ENCODE measurements around the gene SGMS2.

The SGMS2 gene

GRCh38 chr4:107831140-107831539, 6.4 kb downstream of the SGMS2 start:
- DNase-seq, result no peak

DNA sequence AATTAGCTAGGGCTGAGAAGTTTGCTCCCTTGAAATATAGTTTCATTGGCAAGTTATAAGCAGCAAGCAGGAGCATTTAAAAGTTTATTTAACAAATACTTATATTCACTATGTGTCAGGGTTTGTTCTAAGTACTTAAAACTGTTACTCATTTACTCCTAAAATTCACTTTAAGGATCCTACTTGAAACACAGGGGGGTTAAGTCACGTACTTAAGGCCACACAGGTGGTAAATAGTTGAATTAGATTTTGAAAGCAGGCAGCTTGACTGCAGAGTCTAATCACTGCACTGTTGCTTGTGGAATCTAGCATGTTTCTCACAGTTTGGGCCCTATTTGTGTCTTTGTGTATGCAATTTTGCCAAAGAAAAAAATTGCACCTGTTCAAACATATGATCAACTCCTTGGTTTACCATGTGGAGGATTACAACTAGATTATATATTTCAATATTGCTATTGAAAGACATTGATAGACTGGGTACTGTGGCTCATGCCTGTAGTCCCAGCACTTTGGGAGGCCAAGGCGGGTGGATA, 7.6 kb downstream of the SGMS2 start:
- DNase-seq, result no peak

DNA sequence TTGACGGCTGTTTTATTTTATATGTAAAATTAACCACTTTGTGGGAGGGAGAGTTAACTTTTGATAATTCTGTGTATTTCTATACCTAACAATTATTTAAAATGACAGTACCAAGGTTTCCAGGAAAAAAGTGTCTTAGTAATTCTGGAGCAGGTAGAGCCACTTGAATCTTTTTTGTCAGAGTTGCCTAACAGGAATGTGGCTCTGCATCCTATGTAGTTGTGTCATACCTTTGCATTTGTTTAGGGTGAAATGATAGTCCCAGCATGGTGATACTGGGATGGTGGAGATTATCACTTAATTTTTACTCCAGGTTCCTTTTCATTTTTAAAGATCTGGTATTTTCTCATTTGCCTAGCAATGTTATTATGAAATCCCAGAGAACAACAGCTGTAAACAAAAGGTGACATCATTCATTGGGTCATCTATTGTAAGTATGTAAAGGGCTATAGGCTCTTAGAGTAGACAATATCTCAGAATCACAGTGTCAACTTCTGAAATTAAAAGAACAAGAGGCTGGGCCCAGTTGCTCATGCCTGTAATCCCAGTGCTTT, 9.6 kb downstream of the SGMS2 start:
- no peak for DNase-seq

GRCh38 chr4:107835406-107835805, 10.7 kb downstream of the SGMS2 start:
- DNase-seq, result no peak

DNA sequence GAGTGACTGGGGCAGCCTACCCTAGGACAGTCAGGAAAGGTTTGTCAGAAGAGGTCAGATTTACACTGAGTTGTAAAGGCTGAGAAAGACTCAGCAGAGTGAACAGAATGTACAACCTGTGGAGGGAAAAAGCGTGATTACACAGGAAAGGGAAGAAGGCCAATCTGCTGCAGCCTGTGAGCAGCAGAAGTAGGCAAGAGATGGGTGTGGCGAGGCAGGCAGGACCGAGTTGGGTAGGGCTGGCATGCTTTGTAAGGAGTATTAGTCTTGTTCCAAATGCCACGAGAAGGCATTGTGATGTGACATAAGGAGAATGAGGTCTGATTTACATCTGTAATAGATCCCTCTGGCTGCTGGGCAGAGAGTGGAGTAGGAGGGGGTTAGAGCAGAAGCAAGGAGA, 12.6 kb downstream of the SGMS2 start:
- DNase-seq, result no peak

- no peak for DNase-seq
Observed at GRCh38 chr4:107837776-107838618, 13.3 kb downstream of the SGMS2 start.

- no peak for DNase-seq
Observed at GRCh38 chr4:107838861-107839565, 14.3 kb downstream of the SGMS2 start.

- no peak for DNase-seq
Observed at GRCh38 chr4:107843391-107843790, 18.7 kb downstream of the SGMS2 start.

- peak; percentile 39 for DNase-seq
Observed at GRCh38 chr4:107845681-107846080, 20.9 kb downstream of the SGMS2 start.

DNA sequence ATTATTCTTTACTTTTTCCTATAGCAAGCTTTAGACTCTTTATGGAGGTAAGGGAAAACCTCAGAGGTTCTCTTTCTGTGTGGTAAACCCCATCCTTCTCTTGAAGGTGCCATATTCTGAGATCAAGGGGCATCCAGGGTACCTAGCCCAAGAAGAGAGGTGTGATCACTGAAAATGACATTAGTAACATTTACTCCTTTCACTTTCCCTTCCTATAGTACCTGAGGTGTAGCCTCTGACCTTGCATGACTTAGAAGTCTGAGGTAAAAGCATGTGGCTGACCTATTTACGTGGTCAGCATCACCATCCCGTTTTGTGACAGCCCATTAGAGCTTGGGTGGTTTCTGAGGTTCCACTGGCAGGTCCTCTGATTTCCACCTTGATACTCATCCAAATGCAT, 25.7 kb downstream of the SGMS2 start:
- no peak for DNase-seq

- DNase-seq, result peak; percentile 68
Observed at GRCh38 chr4:107853444-107854355, 29.0 kb downstream of the SGMS2 start.

DNA sequence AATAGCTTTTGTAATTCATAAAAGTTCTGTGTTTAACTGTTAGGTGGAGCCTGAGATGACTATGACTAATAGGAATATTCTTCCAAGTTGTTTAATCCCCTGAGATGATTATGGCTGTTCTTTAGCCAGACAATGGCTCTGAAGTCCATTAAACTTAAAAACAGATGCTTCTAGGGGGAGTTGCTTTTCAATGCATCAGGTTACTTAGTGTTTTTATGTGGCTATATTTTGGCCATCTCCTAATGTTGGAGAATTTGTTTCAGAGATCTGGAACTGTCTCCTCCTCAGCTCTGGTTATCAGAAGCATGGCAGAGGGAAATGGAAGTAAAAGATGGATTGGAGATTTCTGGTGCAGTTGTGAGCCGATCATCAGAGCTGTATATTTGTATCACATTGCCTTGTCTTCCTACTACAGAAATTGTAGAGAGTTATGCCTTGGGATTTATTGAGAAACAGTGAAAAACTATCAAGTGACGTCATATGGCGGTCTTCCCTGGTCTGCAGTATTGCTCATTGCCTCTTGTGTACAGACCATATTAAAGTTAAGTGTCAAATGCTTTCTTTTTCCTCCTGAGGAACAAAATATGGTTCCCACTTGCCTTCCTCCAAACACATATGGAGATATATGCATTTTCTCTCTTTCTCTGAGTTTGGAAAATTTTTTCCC, 29.8 kb downstream of the SGMS2 start:
- peak; percentile 64 for DNase-seq

GRCh38 chr4:107855723-107856122, 31.0 kb downstream of the SGMS2 start:
- no peak for DNase-seq

DNA sequence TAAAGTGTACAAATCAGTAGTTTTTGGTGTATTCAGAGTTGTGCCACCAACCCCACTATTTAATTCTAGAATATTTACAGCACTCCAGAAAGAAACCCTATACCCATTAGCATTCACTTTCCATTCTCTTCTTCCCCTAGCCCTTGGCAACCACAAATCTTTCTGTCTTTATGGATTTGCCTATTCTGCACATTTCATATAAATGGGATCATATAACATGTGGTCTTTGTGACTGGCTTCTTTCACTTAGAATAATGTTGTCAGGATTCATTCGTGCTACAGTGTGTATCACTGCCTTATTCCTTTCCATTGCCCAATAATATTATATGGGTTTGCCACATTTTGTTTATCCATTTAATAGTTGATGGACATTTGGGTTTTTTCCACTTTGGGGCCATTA, 32.2 kb downstream of the SGMS2 start:
- no peak for DNase-seq

GRCh38 chr4:107857741-107858140, 33.0 kb downstream of the SGMS2 start:
- DNase-seq, result no peak

GRCh38 chr4:107858158-107858742, 33.5 kb downstream of the SGMS2 start:
- DNase-seq, result no peak

- peak; percentile 44 for DNase-seq
Observed at GRCh38 chr4:107862658-107863057, 37.9 kb downstream of the SGMS2 start.

GRCh38 chr4:107863416-107863815, 38.7 kb downstream of the SGMS2 start:
- peak; percentile 70 for DNase-seq

GRCh38 chr4:107863850-107864371, 39.2 kb downstream of the SGMS2 start:
- peak; percentile 79 for DNase-seq

DNA sequence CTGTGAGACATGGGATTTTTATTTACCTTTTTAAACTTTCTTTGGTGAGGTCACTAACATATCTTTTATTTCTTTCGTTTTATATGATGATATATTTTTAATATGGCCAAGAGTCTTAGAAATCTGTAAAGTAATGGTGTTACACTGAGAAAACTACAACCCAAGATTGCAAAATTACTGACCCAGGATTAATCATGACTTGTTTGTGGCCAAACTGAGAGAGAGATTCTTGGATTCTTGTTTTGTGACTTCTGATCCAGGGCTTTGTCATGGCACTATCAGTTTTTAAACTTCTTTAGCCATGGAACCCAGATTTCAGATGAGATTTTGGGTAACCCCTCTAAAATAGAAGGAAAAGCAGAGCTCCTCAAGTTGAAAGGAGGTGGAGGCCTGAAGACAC, 42.0 kb downstream of the SGMS2 start:
- no peak for DNase-seq

DNA sequence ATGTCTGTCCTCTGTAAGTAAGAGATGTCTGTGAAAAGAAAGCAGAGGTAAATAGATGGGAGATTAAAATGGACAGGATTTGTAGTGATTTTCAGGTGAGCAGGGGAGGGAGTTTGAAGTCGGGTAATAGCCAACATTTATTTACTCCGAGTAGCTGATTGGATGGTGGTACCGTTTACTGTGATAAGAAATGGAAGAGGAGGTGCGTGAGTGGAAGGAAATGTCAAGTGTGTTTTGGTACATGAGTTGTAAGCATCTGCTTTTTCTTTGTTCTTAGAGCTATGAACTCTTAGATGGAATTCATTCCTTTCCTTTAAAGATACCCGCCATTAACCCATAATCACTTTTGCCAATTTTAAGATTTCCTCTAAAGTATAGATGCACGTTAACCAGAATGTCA, 45.5 kb downstream of the SGMS2 start:
- no peak for DNase-seq
